ENCODE measurements around the gene ZNF554.
"Not testable (repeated sequence)": the region's sequence is repeated elsewhere in the genome, so short reads cannot be mapped to it uniquely, and the experiment has no call there.

The ZNF554 gene

GRCh38 chr19:2808129-2808941 lies 11.3 kb upstream of the ZNF554 start:
- DNase-seq, result no peak

DNA sequence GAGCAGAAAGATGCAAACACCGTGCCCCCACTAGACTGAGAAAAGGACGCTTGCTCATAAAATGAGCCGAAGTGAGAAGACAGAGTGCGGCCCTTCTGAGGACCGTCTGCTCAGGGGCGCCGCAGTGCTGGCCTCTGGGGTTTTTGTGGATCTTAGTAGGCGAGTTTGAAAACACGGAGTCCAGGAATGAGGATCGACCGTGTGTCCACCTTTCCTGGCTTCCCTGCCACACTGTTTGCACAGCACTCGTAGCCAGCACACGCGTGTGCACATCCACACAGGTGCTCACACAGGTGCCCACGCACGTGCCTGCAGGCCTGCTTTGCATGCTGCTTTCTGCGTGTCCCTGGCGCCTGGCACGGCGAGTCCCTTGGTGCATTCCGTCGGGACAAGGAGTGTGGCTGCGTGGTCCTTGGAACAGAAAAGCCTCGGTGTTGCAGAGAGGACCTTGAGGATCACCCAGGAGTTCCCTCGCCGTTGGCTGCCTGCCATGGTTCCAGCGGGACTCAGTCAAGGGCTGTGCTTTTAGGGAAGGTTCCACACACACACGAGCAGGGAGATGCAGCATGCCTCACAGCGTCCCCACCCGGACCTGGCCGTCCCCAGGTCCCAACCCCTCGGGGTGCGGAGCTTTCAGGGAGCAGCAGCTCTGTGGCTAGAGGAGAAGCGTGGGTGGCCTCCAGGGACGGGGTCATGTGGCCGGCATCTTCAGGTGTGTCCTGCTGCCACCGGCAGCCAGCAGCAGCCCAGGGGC lies 10.1 kb upstream of the ZNF554 start:
- no peak for DNase-seq

- no peak for DNase-seq
These were observed 9.3 kb upstream of the ZNF554 start for GRCh38 chr19:2810141-2811091.

- no peak for DNase-seq
These were observed 8.4 kb upstream of the ZNF554 start for GRCh38 chr19:2811221-2811722.

GRCh38 chr19:2811735-2812413 lies 7.8 kb upstream of the ZNF554 start:
- DNase-seq, result no peak

DNA sequence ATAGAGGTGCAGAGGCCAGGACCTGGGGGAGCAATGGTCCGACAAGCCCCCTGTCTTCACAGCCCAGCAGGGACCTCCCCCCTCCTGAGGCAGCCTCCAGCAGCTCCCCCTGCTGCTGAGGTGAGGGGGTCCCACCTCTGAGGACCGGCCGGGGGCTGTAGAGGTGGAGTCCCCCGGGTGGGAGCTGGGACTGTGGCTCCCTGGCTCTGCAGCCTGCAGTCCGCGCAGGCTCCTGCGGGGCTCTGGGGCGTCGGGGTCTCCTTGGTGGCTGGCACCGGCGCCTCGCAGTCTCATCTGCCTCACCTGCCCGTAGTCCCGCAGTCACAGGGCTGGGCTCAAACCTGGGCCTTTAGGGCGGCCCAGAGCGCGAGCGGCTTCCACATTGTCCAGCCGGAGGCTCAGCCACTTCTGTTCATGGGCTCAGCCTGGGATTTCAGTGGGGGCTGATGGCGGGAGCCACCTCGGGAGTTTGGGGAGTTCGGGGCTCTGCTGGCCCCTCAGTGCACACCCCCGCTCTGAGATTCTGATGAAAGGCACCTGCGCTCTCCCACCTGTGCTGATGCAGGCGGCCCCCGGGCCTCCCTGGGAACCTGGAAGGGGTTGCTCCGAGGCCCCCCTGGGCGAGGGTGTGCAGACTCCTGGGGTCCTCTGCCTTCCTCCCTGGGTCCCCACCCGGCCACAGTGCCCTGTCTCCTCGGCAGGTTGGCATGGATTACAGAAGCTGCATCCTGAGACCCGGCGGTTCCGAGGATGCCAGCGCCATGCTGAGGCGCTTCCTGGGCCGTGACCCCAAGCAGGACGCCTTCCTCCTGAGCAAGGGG lies 7.0 kb upstream of the ZNF554 start:
- DNase-seq, result no peak

- DNase-seq, result no peak
These were observed 6.2 kb upstream of the ZNF554 start for GRCh38 chr19:2813235-2814160.

DNA sequence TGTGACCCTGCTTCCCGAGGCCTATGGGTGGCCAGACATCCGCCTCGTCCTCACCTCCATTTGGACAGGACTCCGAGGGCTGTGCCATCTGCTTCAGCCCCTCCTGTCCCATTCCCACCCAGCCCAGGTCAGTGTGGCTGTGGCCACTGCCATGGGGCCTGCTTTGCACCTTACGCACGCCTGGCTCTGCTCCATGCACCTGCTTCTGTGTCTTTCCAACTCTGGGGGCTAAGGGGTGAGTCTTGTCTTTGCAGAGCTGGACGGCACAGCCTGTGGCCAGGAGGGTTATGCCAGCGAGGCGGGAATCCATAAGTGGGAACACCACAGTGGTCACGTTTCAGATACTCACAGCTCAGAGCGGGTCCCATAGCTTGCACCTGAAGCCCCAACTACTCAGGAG lies 5.2 kb upstream of the ZNF554 start:
- DNase-seq, result no peak

- no peak for DNase-seq
These were observed 4.5 kb upstream of the ZNF554 start for GRCh38 chr19:2815191-2815614.

DNA sequence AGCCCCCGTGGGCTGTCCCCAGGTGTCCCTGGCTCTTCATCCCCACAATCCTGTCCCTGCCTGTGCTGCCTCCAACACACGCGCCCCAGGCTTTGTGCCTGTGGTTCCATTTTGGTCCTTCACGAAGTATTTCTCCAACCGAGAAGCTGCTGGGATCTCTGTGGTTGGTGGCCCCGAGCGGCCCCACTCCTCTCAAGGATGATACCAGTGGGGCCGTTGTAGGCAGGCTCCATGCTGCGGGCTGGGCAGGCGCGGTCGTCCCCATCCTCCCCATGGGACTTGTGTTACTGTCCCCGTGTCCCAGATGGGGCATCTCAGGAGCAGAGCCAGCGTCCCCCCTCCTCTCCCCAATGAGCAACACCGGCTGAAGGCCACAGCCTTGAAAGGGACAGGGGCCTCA lies 3.7 kb upstream of the ZNF554 start:
- DNase-seq, result no peak

DNA sequence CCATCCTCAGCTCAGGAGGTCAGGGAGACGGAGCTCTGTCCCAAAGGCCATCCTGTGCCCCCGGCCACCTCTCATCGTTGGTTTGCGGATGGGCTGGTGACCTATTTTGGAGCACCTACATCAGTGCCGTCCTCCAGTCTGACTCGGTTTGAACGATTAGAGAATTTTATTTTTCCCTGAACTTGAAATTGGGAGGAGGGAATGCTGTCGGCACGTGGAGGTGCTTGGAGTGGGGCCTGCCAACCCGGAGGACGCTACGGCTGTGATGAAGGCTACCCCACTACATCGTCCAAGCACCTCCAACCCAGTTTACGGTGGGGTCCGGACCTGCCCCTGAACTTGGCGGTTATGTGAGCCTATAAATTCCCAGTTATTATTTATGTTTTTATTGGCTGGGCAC lies 3.0 kb upstream of the ZNF554 start:
- DNase-seq, result no peak

DNA sequence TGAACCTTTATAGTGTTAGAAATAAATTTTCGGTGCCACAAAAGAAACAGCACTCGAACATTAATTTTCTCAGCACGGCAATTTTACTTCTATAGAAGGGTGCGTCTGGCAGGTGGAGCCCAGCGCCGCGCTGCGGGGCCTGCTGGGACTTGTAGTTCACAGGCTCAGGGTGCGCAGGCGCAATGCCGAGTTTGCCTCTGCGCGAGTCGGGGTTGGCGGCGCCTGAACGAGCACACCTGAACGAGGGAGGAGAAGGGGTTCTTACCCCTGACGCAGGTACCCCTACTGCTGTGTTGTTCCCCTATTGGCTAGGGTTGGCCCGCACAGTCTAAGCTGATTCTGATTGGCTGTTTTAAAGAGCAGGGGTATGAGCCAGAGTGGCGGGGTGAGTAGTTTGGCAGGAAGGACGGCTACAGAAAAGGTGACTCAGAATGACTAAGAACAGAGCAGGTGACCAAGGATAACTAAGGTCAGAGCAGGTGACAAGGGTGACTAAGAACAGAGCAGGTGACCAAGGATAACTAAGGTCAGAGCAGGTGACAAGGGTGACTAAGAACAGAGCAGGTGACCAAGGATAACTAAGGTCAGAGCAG lies 2.3 kb upstream of the ZNF554 start:
- DNase-seq, result not testable (repeated sequence)

DNA sequence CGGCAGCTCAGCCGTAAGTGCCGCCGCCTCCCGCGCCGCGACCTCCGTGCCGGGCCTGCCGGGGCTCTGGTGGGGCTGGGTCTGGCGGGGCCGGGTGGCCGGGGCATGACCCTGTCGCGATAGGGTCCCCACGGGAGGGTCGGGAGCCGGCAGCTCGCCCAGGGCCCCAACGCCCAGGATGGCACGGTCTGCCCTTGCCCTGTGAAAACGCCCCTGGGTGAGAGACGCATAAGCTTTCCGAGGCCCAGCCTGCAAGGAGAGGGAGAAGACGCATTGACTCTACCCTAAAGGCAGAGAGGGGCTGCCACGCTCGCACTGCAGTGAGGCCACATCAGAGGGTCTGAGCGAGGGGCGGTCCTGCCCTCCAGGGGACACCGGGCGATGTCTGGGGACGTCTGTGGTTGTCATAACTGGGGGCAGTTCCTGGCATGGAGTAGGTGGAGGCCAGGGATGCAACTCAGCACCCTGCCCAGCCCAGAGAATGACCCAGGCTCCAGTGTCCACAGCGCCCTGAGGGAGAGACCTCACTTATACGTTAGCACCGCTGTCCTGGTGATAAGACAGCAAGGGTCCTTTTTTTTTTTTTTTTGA lies 539 bp downstream of the ZNF554 start:
- no peak for DNase-seq

GRCh38 chr19:2822846-2823245 lies 3.2 kb downstream of the ZNF554 start:
- no peak for DNase-seq

- DNase-seq, result no peak
These were observed 4.0 kb downstream of the ZNF554 start for GRCh38 chr19:2823646-2824045.

DNA sequence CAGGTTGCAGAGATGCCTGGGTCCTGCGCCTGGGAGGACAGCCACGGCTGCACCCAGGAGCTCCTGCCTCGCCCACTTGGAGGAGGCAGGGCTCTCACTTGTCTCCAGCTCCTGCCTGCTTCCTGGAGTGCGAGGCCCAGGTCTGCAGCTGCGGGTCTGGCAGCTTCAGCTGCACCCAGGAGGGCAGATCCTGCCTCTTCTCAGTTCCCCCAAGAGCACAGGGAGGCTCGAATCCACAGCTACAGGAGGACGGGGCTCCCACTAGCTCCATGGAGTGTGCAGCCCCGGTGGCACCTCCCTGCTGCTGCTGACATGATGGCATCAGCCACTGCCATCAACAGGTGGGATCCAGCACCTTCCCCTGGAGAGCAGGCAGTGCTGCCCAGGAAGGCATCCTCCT lies 4.5 kb downstream of the ZNF554 start:
- no peak for DNase-seq

- DNase-seq, result no peak
These were observed 7.4 kb downstream of the ZNF554 start for GRCh38 chr19:2827022-2827421.

DNA sequence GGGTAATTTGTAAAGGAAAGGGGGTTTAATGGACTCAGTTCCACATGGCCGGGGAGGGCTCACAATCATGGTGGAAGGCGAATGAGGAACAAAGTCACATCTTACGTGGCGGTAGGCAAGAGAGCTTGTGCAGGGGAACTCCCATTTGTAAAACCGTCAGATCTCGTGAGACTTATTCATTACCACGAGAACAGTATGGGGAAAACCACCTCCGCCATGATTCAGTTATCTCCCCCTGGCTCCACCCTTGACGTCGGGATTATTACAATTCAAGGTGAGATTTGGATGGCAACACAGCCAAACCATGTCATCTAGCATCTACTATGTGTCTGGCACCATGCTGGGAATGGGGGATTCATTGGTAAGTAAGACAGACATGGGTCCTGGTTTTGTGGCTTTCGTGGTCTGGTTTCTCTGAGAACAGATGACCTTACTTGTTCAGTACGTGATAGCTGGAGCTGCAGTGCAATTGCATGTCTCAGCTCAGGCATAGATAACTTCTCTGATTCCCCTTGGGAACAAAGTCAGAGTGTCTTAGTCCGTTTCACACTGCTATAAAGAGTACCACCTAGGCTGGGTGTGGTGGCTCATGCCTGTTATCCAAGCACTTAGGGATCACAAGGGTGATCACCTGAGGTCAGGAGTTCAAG lies 8.3 kb downstream of the ZNF554 start:
- no peak for DNase-seq

DNA sequence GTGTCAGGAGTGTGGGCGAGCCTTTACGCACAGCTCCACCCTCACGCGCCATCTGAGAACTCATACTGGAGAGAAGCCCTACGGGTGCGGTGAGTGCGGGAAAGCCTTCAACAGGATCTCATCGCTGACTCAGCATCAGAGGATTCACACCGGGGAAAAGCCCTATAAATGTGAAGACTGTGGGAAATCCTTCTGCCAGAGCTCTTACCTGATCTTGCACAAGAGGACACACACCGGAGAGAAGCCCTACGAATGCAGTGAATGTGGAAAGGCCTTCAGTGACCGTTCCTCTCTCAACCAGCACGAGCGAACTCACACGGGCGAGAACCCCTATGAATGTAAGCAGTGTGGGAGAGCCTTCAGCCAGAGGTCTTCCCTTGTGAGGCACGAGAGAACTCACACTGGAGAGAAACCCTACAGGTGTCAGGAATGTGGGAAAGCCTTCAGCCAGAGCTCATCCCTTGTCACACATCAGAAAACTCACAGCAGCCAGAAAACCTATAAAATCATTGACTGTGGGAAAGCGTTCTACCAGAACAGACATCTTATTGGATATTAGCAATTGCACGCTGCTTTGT lies 14.7 kb downstream of the ZNF554 start:
- no peak for DNase-seq

All from CD4-positive, alpha-beta T cell treated with Interleukin-21 for 1 hour (primary cell).